Measurements from ENCODE around the gene CHRNG.

DNA sequence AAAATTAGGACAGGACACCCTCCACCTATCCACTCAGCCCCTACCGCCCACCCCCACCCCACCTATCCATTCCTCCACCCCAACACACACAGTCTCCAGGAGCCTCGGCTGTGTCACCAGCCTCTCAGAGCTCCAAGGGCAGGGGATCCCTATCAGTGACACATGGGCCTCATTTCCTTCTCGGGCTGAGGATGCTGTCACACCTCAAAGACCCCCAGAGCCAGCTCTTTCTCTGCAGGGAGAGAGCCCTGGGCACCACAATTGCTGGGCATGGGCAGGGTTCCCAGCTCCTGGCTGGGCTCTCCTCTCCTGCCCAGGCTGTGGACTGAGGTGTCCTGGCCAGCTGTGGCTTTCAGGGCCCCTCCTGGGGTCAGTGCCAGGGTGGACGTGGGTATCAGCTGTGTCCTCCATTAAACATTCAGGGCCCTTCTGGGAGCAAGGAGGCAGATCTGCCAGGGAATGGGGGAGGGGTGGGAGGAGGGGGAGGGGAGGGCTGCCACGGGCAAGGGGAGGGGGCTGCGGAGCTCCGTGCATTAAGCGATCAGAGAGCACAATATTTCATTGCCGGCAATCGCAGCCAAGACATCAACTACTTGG, 37.6 kb upstream of the CHRNG start:
- TF ChIP-seq, protein P1, sequence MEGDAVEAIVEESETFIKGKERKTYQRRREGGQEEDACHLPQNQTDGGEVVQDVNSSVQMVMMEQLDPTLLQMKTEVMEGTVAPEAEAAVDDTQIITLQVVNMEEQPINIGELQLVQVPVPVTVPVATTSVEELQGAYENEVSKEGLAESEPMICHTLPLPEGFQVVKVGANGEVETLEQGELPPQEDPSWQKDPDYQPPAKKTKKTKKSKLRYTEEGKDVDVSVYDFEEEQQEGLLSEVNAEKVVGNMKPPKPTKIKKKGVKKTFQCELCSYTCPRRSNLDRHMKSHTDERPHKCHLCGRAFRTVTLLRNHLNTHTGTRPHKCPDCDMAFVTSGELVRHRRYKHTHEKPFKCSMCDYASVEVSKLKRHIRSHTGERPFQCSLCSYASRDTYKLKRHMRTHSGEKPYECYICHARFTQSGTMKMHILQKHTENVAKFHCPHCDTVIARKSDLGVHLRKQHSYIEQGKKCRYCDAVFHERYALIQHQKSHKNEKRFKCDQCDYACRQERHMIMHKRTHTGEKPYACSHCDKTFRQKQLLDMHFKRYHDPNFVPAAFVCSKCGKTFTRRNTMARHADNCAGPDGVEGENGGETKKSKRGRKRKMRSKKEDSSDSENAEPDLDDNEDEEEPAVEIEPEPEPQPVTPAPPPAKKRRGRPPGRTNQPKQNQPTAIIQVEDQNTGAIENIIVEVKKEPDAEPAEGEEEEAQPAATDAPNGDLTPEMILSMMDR (IDR thresholded peaks at IDR 0.05; ENCODE audit: low read depth, low read length, poor library complexity, severe bottlenecking) = no peak
- no peak for TF ChIP-seq EZH2phosphoT487 (IDR thresholded peaks at IDR 0.05; ENCODE audit: borderline replicate concordance, low read length)
